ENCODE measurements around the gene VAPA. TPM values are rescaled to one million over a fixed set of nuclear protein-coding genes. Genes with fewer than 3 reads are reported as not detected.

The VAPA gene
- total and polyA plus RNA-seq, 10 of the 15 experiments (the other 5 are each of a cell fraction or from before 2014, with no cell fraction given), result 70.9 to 252 (median 166) TPM

DNA sequence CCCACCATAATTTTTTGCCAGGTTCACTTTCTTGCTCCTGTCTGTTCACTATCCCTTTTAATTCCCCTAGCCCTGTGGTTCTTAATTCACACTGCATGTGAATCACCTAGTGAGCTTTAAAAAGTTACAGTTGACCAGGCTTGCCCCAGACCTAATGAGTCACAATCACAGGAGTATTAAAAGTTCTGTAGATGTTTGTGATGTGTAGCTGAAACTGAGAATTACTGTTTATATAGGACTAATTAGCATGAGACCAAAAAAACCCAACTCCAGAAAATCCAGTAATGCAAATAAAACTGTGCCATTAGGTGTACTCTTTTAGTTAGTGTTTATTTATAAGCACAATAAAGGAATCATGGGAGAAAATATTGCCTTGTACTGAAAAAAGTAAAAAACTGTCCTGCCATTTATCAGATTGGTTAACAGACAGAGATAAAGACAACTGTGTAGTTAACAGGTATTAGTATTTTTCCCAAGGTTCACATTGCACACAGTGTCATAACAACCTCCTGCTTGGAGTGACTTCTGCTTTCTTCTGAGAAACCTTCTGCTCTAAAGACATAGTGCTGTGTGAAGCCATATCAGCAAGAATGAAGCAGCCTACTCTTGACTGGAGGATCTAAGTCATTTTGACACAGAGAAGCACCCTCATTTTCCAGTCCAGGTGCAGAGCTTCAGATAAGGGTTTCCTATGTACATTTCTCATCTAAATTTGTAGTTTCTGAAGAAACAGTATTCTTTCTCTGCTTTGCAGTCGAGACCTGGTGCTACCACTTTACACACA is 39.0 kb downstream of the VAPA start:
- POLR2A ChIA-PET, result interaction anchor here (0.7 kb wide), 1 partner anchor 1553 kb away, joined by 3 read pairs; no protein-coding TSS in a partner anchor
- Histone ChIP-seq H3K9ac (ENCODE audit: control insufficient read depth, insufficient read depth, low read length) (no peak overlapping the region), H3K4me1 (ENCODE audit: control insufficient read depth, insufficient read depth, low read length) (no peaks in the 10 kb centered on the region), H3K27me3 (replicated peaks in 1 of 2; ENCODE audit: control insufficient read depth in 2 of 2, insufficient read depth in 2 of 2, low read length in 1 of 2) (no peaks in the 10 kb centered on the region), H3K79me2 (ENCODE audit: control insufficient read depth, insufficient read depth, low read length) (no peaks in the 10 kb centered on the region), H3K27ac (ENCODE audit: control insufficient read depth, insufficient read depth) (no peak overlapping the region), H3K4me3 (no peak overlapping the region), H2AFZ (ENCODE audit: control insufficient read depth, low read depth, low read length) (no peak overlapping the region), H3K4me2 (ENCODE audit: control insufficient read depth, insufficient read depth) (no peak overlapping the region), H4K20me1 (ENCODE audit: control insufficient read depth, insufficient read depth) (no peaks in the 10 kb centered on the region), H3K36me3 (ENCODE audit: control insufficient read depth in 2 of 2, insufficient read depth in 2 of 2, low read length in 1 of 2) (peaks cover 3 to 18% of the 10 kb centered on the region in 2 experiments; a peak in 2 of 4 replicates), H3K9me3 (replicated peaks; ENCODE audit: control insufficient read depth, insufficient read depth, low read length) (no peaks in the 10 kb centered on the region)
- SMC1A ChIA-PET (ENCODE audit: uncharacterized antibody, unreplicated experiment), result no interaction called here
- 95% methylated on average over 1 of the region's 1 CpG for WGBS (ENCODE audit: insufficient coverage, insufficient replicate concordance, low lambda C conversion rate, missing lambda C conversion rate)
- no peak for DNase-seq (ENCODE audit: low read depth, low spot score)
- no peak for ATAC-seq
- TF ChIP-seq ZNF217 (IDR thresholded peaks at IDR 0.05), result no peak
- TF ChIP-seq RAD51 (IDR thresholded peaks at IDR 0.05), result no peak
- TF ChIP-seq RBBP5 (conservative IDR thresholded peaks at IDR 0.05), result no peak
- TF ChIP-seq BMI1 (IDR thresholded peaks at IDR 0.05; ENCODE audit: borderline replicate concordance), result no peak
- no peak for TF ChIP-seq SRF (IDR thresholded peaks at IDR 0.05; ENCODE audit: low read depth in 2 of 2, low read length in 2 of 2)
- TF ChIP-seq PAX8 (IDR thresholded peaks at IDR 0.05), result no peak
- TF ChIP-seq NFYB (IDR thresholded peaks at IDR 0.05; ENCODE audit: insufficient read depth, low read depth, low read length), result no peak
- no peak for TF ChIP-seq RUNX3 (IDR thresholded peaks at IDR 0.05; ENCODE audit: low read length)
- no peak for TF ChIP-seq TBL1XR1 (IDR thresholded peaks at IDR 0.05; ENCODE audit: low read depth, low read length)
- TF ChIP-seq, protein P1, sequence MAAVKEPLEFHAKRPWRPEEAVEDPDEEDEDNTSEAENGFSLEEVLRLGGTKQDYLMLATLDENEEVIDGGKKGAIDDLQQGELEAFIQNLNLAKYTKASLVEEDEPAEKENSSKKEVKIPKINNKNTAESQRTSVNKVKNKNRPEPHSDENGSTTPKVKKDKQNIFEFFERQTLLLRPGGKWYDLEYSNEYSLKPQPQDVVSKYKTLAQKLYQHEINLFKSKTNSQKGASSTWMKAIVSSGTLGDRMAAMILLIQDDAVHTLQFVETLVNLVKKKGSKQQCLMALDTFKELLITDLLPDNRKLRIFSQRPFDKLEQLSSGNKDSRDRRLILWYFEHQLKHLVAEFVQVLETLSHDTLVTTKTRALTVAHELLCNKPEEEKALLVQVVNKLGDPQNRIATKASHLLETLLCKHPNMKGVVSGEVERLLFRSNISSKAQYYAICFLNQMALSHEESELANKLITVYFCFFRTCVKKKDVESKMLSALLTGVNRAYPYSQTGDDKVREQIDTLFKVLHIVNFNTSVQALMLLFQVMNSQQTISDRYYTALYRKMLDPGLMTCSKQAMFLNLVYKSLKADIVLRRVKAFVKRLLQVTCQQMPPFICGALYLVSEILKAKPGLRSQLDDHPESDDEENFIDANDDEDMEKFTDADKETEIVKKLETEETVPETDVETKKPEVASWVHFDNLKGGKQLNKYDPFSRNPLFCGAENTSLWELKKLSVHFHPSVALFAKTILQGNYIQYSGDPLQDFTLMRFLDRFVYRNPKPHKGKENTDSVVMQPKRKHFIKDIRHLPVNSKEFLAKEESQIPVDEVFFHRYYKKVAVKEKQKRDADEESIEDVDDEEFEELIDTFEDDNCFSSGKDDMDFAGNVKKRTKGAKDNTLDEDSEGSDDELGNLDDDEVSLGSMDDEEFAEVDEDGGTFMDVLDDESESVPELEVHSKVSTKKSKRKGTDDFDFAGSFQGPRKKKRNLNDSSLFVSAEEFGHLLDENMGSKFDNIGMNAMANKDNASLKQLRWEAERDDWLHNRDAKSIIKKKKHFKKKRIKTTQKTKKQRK (IDR thresholded peaks at IDR 0.05; ENCODE audit: low read depth, low read length), result no peak
- TF ChIP-seq SREBF1 (IDR thresholded peaks at IDR 0.05; ENCODE audit: low read length), result no peak
- CTCF ChIA-PET, result no interaction called here
- BruUV-seq (replicated peaks), result no TSS peak
- no peak for FAIRE-seq
- intact Hi-C loops (cut with micrococcal nuclease; ENCODE audit: unreplicated experiment), result no loop called here
- in situ Hi-C loops (cut with MboI), result no loop called here
- RAD21 ChIA-PET (ENCODE audit: unreplicated experiment), result no interaction called here

Measured in GM12878 (cell line).